Measurements from ENCODE around the gene ZCCHC7.

The ZCCHC7 gene

GRCh38 chr9:37369671-37370070 lies 249.3 kb downstream of the ZCCHC7 start:
- no peaks in the 10 kb centered on the region for H3K36me3 ChIP-seq (ENCODE audit: control insufficient read depth, insufficient read depth, low read length)
- H3K9me3 ChIP-seq (ENCODE audit: control insufficient read depth, low read length), result no peaks in the 10 kb centered on the region
- no peak overlapping the region for H3K4me3 ChIP-seq (ENCODE audit: low read length)
- H3K9ac ChIP-seq (ENCODE audit: low read length), result no peak overlapping the region
- no peaks in the 10 kb centered on the region for H3K27me3 ChIP-seq (ENCODE audit: control insufficient read depth, insufficient read depth, low read length)
- H3K4me1 ChIP-seq (ENCODE audit: control insufficient read depth, insufficient read depth, low read length), result no peaks in the 10 kb centered on the region

GRCh38 chr9:37370282-37370681 lies 249.9 kb downstream of the ZCCHC7 start:
- Histone ChIP-seq H3K36me3 (ENCODE audit: control insufficient read depth, insufficient read depth, low read length) (no peaks in the 10 kb centered on the region), H3K4me1 (ENCODE audit: control insufficient read depth, insufficient read depth, low read length) (no peaks in the 10 kb centered on the region)

GRCh38 chr9:37370968-37371563 lies 250.7 kb downstream of the ZCCHC7 start:
- H3K4me1 ChIP-seq (ENCODE audit: control insufficient read depth, insufficient read depth, low read length), result no peaks in the 10 kb centered on the region
- H3K9me3 ChIP-seq (ENCODE audit: control insufficient read depth, low read length), result no peaks in the 10 kb centered on the region
- no peaks in the 10 kb centered on the region for H3K27me3 ChIP-seq (ENCODE audit: control insufficient read depth, insufficient read depth, low read length)
- H3K36me3 ChIP-seq (ENCODE audit: control insufficient read depth, insufficient read depth, low read length), result no peaks in the 10 kb centered on the region
- H3K9ac ChIP-seq (ENCODE audit: low read length), result no peak overlapping the region
- no peak overlapping the region for H3K4me3 ChIP-seq (ENCODE audit: low read length)

More at GRCh38 chr9:37370282-37370681, 249.9 kb downstream of the ZCCHC7 start:
- no peaks in the 10 kb centered on the region for H3K27me3 ChIP-seq (ENCODE audit: control insufficient read depth, insufficient read depth, low read length)
- H3K4me3 ChIP-seq (ENCODE audit: low read length), result no peak overlapping the region
- H3K9ac ChIP-seq (ENCODE audit: low read length), result no peak overlapping the region
- no peaks in the 10 kb centered on the region for H3K9me3 ChIP-seq (ENCODE audit: control insufficient read depth, low read length)

- no peak overlapping the region for H3K4me3 ChIP-seq (ENCODE audit: low read length)
- H3K9ac ChIP-seq (ENCODE audit: low read length), result no peak overlapping the region
- no peaks in the 10 kb centered on the region for H3K4me1 ChIP-seq (ENCODE audit: control insufficient read depth, insufficient read depth, low read length)
- H3K9me3 ChIP-seq (ENCODE audit: control insufficient read depth, low read length), result no peaks in the 10 kb centered on the region
- no peaks in the 10 kb centered on the region for H3K36me3 ChIP-seq (ENCODE audit: control insufficient read depth, insufficient read depth, low read length)
- no peaks in the 10 kb centered on the region for H3K27me3 ChIP-seq (ENCODE audit: control insufficient read depth, insufficient read depth, low read length)
Observed at GRCh38 chr9:37371565-37372464, 251.4 kb downstream of the ZCCHC7 start.

- H3K4me3 ChIP-seq (ENCODE audit: low read length), result no peak overlapping the region
- no peaks in the 10 kb centered on the region for H3K36me3 ChIP-seq (ENCODE audit: control insufficient read depth, insufficient read depth, low read length)
- no peaks in the 10 kb centered on the region for H3K4me1 ChIP-seq (ENCODE audit: control insufficient read depth, insufficient read depth, low read length)
- no peaks in the 10 kb centered on the region for H3K9me3 ChIP-seq (ENCODE audit: control insufficient read depth, low read length)
- H3K27me3 ChIP-seq (ENCODE audit: control insufficient read depth, insufficient read depth, low read length), result no peaks in the 10 kb centered on the region
- no peak overlapping the region for H3K9ac ChIP-seq (ENCODE audit: low read length)
Observed at GRCh38 chr9:37372839-37373238, 252.5 kb downstream of the ZCCHC7 start.

- no peaks in the 10 kb centered on the region for H3K36me3 ChIP-seq (ENCODE audit: control insufficient read depth, insufficient read depth, low read length)
- H3K4me1 ChIP-seq (ENCODE audit: control insufficient read depth, insufficient read depth, low read length), result no peaks in the 10 kb centered on the region
- no peak overlapping the region for H3K9ac ChIP-seq (ENCODE audit: low read length)
- H3K9me3 ChIP-seq (ENCODE audit: control insufficient read depth, low read length), result no peaks in the 10 kb centered on the region
- no peak overlapping the region for H3K4me3 ChIP-seq (ENCODE audit: low read length)
- no peaks in the 10 kb centered on the region for H3K27me3 ChIP-seq (ENCODE audit: control insufficient read depth, insufficient read depth, low read length)
Observed at GRCh38 chr9:37373621-37374020, 253.2 kb downstream of the ZCCHC7 start.

GRCh38 chr9:37374892-37375291 lies 254.5 kb downstream of the ZCCHC7 start:
- Histone ChIP-seq H3K4me1 (ENCODE audit: control insufficient read depth, insufficient read depth, low read length) (no peaks in the 10 kb centered on the region), H3K36me3 (ENCODE audit: control insufficient read depth, insufficient read depth, low read length) (no peaks in the 10 kb centered on the region), H3K27me3 (ENCODE audit: control insufficient read depth, insufficient read depth, low read length) (no peaks in the 10 kb centered on the region), H3K9ac (ENCODE audit: low read length) (no peak overlapping the region), H3K9me3 (ENCODE audit: control insufficient read depth, low read length) (no peaks in the 10 kb centered on the region), H3K4me3 (ENCODE audit: low read length) (no peak overlapping the region)

GRCh38 chr9:37377688-37378612 lies 257.6 kb downstream of the ZCCHC7 start:
- H3K4me3 ChIP-seq (ENCODE audit: low read length), result no peak overlapping the region

GRCh38 chr9:37378613-37379004 lies 258.2 kb downstream of the ZCCHC7 start:
- Histone ChIP-seq H3K9ac (ENCODE audit: low read length) (no peak overlapping the region), H3K36me3 (ENCODE audit: control insufficient read depth, insufficient read depth, low read length) (no peaks in the 10 kb centered on the region), H3K4me3 (ENCODE audit: low read length) (no peak overlapping the region), H3K27me3 (ENCODE audit: control insufficient read depth, insufficient read depth, low read length) (no peaks in the 10 kb centered on the region), H3K4me1 (ENCODE audit: control insufficient read depth, insufficient read depth, low read length) (no peaks in the 10 kb centered on the region), H3K9me3 (ENCODE audit: control insufficient read depth, low read length) (no peaks in the 10 kb centered on the region)

More at GRCh38 chr9:37377688-37378612, 257.6 kb downstream of the ZCCHC7 start:
- no peaks in the 10 kb centered on the region for H3K27me3 ChIP-seq (ENCODE audit: control insufficient read depth, insufficient read depth, low read length)
- H3K4me1 ChIP-seq (ENCODE audit: control insufficient read depth, insufficient read depth, low read length), result no peaks in the 10 kb centered on the region
- no peaks in the 10 kb centered on the region for H3K36me3 ChIP-seq (ENCODE audit: control insufficient read depth, insufficient read depth, low read length)
- no peak overlapping the region for H3K9ac ChIP-seq (ENCODE audit: low read length)
- H3K9me3 ChIP-seq (ENCODE audit: control insufficient read depth, low read length), result no peaks in the 10 kb centered on the region

GRCh38 chr9:37379835-37380234 lies 259.5 kb downstream of the ZCCHC7 start:
- H3K36me3 ChIP-seq (ENCODE audit: control insufficient read depth, insufficient read depth, low read length), result no peaks in the 10 kb centered on the region
- H3K27me3 ChIP-seq (ENCODE audit: control insufficient read depth, insufficient read depth, low read length), result no peaks in the 10 kb centered on the region
- no peaks in the 10 kb centered on the region for H3K9me3 ChIP-seq (ENCODE audit: control insufficient read depth, low read length)
- no peak overlapping the region for H3K4me3 ChIP-seq (ENCODE audit: low read length)
- H3K9ac ChIP-seq (ENCODE audit: low read length), result no peak overlapping the region
- H3K4me1 ChIP-seq (ENCODE audit: control insufficient read depth, insufficient read depth, low read length), result no peaks in the 10 kb centered on the region

- Histone ChIP-seq H3K36me3 (ENCODE audit: control insufficient read depth, insufficient read depth, low read length) (no peaks in the 10 kb centered on the region), H3K27me3 (ENCODE audit: control insufficient read depth, insufficient read depth, low read length) (no peaks in the 10 kb centered on the region), H3K4me1 (ENCODE audit: control insufficient read depth, insufficient read depth, low read length) (no peaks in the 10 kb centered on the region), H3K9ac (ENCODE audit: low read length) (no peak overlapping the region), H3K4me3 (ENCODE audit: low read length) (no peak overlapping the region), H3K9me3 (ENCODE audit: control insufficient read depth, low read length) (no peaks in the 10 kb centered on the region)
Observed at GRCh38 chr9:37380570-37380969, 260.2 kb downstream of the ZCCHC7 start.
